ENCODE measurements around the gene CLSTN3. TPM values are rescaled to one million over a fixed set of nuclear protein-coding genes. Genes with fewer than 3 reads are reported as not detected.

Gene CLSTN3
- total RNA-seq, 1 donor from 2014 or later, result 6.4 TPM

DNA sequence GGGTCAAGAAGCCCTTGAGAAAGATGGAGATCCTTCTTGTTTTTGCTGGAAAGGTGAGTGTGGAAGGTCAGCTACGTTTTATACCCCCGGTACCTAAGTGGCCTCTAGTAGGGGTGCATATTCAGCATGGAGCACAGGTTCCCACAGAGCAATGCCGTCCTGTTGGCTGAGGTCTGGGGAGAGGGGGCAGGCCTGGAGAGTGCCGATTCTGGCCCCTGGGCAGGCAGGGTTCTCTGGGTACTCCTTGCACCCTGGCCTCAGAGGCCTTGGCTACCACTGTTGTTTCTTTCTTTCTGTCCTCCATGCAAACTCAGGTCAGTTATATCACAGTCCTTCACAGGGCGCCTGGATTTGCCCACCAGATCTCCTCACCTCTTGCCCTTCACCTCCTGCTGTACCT, 10.0 kb upstream of the CLSTN3 start:
- ATAC-seq (no peak), DNase-seq (no peak)
- intact Hi-C loops (cut with micrococcal nuclease), result no loop called here

DNA sequence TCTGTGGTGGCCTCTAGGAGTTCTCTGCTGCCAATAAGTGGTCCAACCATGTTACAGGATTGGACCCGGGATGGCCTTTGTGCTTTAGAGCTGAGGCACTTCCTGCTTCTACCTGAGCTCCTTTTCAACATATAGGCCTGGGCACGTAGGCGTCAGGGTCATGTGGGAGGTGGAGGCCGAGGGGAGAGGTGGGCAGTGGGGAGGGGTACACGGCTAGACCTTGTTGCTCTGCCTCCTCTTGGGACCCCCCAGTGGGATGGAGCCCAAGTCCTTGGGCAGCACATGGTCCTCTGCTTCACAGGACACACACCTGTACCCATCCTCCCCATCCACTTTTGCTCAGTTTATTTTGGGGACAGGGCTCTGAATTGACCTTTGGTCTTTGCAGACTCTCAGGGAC, 8.8 kb upstream of the CLSTN3 start:
- intact Hi-C loops (cut with micrococcal nuclease), result no loop called here
- DNase-seq, result no peak
- ATAC-seq, result no peak

DNA sequence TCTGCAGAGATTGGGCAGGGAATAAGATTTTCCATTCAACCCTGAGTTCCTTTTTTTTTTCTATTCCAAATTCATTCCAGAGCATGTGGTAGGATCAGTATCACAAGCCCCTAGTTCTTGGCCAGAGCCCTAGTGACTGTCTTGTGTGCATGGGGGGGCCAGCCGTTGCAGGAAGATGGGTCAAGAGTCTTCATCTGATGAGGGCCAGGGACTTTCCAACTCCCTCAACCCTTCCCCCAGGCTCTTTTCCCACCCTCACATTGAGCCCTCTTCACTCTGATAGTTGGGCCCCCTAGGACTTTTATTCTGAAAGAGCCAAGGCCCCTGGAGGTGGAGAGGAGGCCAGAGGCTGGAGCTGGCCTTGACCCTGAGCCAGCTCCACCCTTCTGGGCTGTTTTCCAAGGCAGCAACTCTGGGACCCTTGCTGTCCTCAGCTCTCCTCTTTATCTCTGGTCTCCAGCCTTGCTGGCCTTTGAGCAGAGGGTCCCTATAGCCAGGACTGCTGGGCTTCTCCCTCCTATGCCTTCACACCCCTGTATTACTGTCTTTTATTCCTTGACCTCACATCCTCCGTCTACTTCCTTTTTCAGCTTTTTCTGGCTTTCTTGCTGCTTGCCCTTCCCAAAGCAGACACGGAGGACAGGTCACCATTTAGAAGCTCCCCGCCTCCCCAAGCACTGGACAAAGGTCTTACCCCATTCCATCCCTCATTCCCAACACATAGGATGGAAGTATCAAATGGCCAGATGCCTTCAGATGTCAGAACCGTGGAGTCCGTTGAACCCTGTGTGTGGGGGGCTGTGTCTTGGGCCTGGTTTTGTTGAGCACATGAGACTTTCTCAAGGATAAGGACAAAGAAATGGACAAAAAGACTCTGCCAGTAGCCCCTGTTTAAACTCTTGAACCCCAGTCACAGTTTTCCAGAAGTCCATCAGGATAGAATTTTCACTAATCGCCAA, 7.1 kb upstream of the CLSTN3 start:
- intact Hi-C loops (cut with micrococcal nuclease), result no loop called here
- peak; percentile 55 for DNase-seq
- ATAC-seq, result peak; percentile 77

DNA sequence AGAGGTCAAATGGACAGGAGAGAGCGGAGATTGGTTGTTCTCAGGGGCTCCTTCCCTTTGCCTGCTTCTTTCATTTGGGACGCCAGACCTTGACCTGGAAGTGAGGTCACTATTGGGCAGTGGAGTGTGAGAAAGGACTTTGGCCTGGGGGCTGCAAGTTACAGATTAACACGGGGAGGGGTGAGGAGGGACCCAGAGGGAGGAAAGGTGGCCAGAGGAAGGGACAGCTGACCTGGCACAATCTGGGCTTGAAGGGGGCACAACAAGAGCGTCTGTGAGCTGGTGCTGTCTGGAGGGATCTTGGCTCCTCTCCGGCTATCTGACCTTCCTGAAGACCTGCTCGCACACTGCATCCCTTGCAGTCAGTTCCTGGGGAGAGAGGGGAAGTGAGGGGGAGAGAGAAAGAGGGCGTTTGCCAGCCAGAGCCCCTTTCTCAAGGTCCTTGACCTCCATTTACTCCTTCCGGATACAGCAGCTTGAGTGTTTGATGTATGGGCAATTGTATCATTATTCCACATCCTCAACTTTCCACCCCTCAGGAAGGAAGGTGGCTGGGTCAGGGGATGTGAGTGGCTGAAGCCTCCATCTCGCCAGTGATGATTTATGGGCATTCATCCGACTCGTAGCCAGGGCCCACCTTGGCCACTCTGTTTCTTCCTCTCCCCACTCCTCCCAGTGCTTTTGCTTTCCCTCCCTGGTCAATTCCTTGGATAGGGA, 6.2 kb upstream of the CLSTN3 start:
- ATAC-seq (no peak), DNase-seq (no peak)
- intact Hi-C loops (cut with micrococcal nuclease), result no loop called here

DNA sequence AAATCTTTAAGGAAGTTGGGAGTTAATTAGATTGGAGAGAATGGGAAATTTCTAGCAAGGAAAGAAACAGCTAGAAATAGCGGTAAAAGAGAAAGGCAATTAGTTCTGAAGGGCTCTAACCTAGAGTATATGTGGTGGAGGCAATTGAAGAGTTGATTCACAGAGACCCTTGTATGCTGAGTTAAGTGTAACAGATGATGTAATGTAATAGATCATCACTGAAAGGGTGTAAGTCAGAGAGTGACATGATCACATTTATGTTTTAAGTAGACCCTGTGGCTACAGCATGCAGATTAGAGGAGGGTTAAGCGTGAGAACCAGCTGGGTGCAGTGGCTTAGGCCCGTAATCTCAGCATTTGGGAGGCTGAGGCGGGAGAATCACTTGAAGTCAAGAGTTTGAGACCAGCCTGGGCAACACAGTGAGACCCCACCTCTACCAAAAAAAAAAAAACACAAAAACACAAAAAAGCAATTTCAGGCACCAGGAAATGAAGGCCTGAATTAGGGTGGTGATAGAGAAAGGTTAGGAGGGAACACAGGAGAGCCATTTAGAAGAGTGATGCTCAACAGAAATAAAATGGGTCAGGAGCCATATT, 4.4 kb upstream of the CLSTN3 start:
- DNase-seq (no peak), ATAC-seq (no peak)
- intact Hi-C loops (cut with micrococcal nuclease), result no loop called here

DNA sequence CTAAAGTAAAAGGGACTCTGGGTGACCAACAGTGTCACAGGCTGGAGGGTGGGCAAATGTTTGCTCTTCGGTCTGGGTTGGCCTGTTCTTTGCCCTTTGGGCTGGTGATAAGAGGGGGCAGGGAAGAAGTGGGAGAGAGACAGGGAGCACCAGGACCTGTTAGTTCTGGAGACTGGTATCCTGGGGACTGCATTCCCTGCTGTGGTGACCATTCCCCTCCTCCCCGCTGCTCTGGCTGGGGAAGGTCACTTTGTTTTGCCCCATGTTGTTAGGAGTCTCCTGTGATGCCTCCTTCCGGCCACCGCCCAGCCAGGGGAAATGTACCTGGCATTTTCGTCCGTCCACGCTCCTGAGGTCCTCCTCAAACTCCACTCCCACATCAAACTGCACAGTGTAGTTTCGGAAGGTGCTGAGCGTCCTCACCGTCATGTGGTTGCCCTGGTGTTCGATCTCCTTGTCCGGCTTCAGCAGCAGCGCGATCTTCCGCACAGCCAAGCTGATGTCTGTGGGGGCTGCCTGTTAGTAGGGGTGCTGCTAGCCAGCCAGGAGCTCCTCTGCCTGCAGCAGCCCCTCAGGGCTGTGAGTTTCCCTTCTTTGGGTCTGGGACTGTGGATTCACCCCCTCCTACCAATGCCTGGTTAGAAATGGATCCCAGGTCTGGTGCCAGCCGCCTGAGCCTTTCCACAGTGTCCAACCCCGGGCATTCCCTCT, 2.1 kb upstream of the CLSTN3 start:
- intact Hi-C loops (cut with micrococcal nuclease), result no loop called here
- no peak for DNase-seq
- ATAC-seq, result no peak

DNA sequence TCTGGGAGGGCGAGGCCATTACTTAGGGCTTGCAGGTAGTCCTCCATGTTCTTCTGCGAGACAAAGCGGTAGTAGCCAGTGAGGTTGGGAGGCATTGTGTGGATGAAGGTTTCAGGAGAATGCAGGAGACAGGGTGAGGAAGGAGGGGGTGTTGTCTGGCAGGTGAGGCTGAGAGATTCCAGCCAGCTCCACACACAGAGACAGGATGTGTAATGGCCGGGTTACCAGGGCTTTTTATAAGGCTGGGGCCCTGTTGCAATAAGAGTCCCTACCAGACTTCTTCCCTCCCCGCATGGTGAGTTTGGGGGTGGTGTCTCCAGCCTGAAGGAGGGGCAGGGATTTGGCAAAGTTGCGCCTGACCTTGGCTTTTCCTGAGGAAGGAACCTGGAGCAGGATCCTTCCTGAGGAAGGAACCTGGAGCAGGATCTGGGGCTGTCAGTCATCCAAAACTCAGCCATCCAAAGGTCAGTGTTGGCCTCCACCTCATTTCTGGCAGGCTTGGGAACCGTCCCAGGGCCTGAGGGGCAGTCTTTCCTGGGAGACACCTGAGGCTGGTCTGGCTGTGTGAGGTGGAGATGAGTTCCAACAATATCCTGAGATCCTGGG, 1.4 kb upstream of the CLSTN3 start, which contains the start of gene RBP5:
Gene RBP5, minus strand, starts transcription at position 209 of the 606 bp plus-strand sequence. Its CDS starts 114 bp downstream, at position 95.
- no peak for ATAC-seq

DNA sequence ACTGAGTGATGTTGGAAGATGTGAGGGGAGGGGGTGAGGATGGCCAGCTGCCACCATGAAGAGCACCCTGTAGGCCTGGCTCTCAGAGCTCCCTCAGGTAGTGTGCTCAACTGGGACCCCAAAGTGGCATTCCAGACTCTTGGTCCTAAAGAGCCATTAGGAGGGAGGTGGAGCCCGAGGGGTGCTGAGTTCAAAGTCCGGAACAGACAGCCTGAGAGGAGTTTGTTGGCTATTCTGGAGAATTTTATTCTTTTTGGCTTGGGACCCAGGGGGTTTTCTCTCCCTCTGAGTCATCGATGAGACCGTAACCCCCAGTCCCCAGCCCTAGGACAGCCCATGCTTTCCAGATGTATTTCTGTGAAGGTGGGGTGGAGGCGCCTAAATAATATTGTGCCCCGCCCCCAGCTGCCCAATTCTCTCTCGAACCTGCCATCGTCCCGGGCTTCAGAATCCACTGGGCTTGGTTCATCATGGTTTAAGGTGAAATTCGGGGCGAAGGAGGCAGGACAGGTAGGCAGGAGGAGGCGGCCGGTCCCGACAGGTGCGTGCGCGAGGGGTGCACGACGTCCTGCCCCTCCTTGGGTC, 792 bp upstream of the CLSTN3 start:
- DNase-seq (no peak), ATAC-seq (no peak)
- intact Hi-C loops (cut with micrococcal nuclease), result no loop called here

More for the DNA sequence above, 1.4 kb upstream of the CLSTN3 start, which contains the start of gene RBP5:
- intact Hi-C loops (cut with micrococcal nuclease), result no loop called here
- DNase-seq, result no peak

DNA sequence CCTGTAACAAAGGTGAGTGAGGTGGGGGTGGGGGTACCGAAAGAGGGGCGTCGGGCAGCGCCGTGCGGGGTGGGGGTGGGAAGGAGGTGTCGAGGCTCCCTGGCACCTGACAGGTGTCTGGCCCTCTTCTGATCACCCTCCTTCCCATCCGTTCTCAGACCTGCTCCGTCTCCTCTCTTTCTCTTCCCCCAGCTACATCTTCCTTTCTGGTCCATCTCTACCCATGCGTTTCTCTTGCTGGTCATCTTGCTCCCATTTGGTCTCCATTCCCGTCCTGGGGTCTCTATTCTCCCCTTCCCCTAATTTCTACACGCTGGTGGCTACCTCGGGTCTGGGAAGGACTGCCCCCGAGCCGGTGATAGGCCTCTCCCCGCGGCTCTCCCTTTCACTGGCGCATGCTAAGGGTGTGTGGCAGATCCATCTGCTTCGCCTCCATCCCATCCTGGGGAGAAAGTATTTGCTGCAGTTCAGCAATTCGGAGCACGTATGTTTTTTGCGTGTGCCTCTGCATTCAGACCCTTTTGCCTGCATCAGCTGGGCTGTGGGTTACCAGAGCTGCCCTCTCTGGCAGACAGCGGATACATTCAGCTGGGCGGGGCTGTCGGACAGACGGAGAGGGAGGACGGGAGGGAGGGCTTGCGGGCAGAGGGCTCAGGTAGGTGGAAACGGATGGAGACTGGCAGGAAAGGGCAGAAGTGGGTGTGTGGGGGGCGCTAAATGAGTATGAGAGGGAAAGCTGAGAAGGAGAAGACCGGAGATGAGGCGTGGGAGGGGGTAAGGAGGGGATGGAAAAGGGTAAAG, 730 bp downstream of the CLSTN3 start:
- intact Hi-C loops (cut with micrococcal nuclease), result no loop called here
- peak; percentile 56 for DNase-seq
- ATAC-seq, result peak; percentile 61

DNA sequence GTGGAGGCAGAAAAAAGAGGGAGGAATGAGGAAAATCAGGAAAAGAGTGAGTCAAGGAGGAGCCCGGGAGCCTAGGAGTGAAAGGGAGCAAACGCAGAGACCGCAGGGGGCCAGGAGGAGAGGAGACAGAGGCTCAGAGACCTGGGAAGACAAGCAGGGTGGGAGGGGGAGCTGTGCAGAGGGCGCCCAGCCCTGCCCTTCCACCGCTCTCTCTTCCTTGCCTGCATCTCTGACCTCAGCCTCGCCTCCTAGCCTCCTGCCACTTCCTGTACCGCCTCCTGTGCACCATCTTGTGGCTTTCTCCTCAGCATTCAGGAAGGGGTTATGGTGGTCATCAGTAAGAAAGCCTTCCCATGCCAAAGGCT, 1.3 kb downstream of the CLSTN3 start:
- no peak for DNase-seq
- intact Hi-C loops (cut with micrococcal nuclease), result no loop called here
- ATAC-seq, result no peak

DNA sequence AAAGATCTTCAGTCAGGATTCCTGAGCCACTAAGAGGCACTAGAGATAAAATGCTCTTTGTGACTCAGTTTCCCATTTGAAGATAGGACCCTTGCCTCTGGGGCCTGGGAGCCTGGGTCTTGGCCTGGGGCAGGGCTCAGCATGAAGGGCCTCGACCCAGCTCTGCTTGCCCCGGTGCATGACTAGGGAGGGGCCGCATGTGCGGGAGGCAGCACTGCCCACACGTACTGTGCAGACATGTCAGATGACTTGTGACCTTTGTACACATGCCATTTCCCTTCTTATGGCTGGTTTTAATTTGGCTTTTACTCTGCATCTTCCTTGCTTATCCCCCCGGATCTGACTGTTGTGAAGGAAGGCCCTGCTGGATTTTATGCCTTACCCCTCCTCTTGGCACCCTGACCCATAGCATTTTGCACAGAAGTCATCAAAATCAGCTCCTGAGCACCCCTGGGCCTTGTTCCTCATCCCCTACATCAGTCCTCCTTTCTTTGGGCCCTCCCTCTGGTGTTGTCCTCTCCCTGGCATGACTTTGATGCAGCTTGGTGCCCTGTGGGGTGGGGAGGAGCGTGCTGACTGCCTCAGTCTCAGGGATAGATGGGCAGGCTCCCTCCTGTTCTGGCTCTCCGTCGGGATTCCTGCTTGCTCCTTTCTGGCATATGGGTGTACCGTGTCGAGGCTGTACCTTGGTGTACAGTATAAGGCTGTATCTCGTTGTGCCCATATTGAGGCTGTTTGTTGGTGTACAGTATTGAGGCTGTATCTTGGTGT, 4.4 kb downstream of the CLSTN3 start:
- intact Hi-C loops (cut with micrococcal nuclease), result no loop called here
- DNase-seq (no peak), ATAC-seq (no peak)

DNA sequence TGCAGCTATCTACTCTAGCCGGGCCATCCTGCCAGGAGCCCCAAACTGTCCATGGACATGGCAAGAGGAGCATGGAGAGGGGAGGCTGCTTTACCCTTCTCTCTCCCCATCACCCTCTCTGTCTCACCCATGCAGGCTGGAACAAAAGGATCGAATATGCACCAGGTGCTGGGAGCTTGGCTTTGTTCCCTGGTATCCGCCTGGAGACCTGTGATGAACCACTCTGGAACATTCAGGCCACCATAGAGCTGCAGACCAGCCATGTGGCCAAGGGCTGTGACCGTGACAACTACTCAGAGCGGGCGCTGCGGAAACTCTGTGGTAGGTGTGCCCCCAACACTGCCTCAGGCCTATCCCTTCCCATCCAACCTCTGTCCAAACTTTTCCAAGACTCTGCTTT, 5.9 kb downstream of the CLSTN3 start:
- ATAC-seq, result no peak

DNA sequence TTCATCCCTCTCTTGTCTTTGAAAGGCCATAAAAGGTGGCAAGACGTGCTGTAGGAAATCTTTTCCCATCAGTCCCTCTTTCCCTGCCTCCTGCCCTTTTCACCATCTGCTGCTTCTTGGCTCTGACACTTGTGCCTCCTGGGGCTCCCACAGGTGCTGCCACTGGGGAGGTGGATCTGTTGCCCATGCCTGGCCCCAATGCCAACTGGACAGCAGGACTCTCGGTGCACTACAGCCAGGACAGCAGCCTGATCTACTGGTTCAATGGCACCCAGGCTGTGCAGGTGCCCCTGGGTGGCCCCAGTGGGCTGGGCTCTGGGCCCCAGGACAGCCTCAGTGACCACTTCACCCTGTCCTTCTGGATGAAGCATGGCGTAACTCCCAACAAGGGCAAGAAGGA, 6.5 kb downstream of the CLSTN3 start:
- no peak for DNase-seq
- intact Hi-C loops (cut with micrococcal nuclease), result no loop called here
- ATAC-seq, result no peak

More for the DNA sequence above, 5.9 kb downstream of the CLSTN3 start:
- DNase-seq, result no peak
- intact Hi-C loops (cut with micrococcal nuclease), result no loop called here

DNA sequence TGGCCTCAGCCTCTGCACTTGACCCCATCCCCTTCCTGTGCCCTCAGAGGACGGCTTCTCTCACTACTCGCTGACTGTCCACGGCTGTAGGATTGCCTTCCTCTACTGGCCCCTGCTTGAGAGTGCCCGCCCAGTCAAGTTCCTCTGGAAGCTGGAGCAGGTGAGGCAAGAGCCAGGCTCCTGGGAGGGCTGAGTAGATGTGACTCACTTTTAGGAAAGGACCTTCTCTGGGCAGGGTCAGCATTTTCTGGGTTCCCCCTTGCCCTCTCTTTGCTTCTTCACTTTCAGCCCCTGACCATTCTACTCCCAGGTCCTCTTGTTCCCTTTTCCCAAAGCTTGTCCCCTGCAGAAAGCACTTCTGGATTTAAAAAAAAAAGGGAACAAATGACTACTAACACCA, 7.7 kb downstream of the CLSTN3 start:
- intact Hi-C loops (cut with micrococcal nuclease), result no loop called here
- DNase-seq (no peak), ATAC-seq (no peak)

DNA sequence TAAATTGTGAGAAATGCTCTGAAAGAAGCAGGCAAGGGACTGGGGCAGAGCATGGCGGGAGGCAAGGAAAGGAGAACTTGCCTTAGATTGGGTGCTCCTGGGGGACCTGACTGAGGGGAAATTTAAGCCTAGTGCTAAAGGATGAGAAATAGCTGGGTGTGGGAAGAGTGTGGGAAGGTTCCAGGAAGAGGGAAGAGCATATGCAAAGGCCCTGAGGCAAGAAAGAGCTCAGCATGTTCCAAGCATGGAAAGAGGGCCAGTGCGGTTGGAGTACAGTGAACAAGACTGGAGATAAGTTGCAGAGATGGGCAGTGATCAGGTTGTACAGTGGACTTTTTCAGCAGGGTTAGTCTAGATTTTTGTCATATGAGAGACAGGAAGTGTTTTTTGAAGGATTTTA, 9.0 kb downstream of the CLSTN3 start:
- ATAC-seq (no peak), DNase-seq (no peak)
- intact Hi-C loops (cut with micrococcal nuclease), result no loop called here

DNA sequence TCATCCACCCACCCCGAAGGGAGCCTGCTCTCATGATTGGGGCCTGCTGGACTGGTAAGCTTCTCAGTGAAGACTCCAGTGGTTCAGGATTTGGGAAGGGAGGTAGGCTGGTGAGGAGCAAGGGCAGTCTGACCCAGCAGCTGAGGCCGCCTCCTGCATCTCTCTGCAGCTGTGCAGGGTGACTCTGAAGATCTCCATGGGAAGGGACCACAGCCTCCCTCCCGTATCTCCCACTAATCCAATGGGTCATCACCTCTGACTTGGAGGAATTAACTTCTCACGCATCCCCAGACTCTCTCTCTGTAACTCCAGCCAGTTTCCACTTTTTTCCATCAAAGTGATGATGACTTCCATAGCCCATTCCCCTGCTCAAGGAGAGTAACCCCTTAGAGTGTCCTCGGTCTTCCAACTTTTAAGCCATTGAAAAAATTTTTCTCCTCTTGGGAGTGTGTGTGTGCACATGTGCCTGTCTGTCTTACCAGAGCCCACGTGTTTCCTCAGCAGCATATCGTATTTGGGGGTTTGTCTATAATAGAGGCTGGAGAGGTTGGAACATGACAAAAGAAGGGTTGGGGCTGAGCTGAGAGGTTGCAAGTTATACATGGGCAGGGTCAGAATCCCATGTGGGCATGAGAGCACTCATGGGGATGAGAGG, 11.3 kb downstream of the CLSTN3 start:
- ATAC-seq (no peak), DNase-seq (no peak)
- intact Hi-C loops (cut with micrococcal nuclease), result no loop called here
